K562 (cell line): ENCODE measurements around the gene CHTOP. TPM values are rescaled to one million over a fixed set of nuclear protein-coding genes. Genes with fewer than 3 reads are reported as not detected.

Experiments
- ARID2 ChIP-seq: fragments of 450-650 bp; IDR thresholded peaks from 2 replicates; pipeline ENCODE4 v1.6.1; 2017; ENCODE audit warnings: antibody characterized with exemption, mild to moderate bottlenecking
- CHD1 ChIP-seq: fragments of 200-600 bp; sonication (generic); IDR thresholded peaks from one replicate; pipeline ENCODE4 v1.6.1; 2012; ENCODE audit warnings: mild to moderate bottlenecking, moderate library complexity, low read length, inconsistent platforms
- CTCF ChIP-seq, 3 experiments: IDR thresholded peaks in 2 of 3; conservative IDR thresholded peaks in 1 of 3; 2 replicates each; pipeline ENCODE4 v1.5.1; 2011 to 2012; ENCODE audit warnings: low read length in 3 of 3, mild to moderate bottlenecking in 3 of 3, control low read depth in 2 of 3, improper control_type of control experiment in 1 of 3, inconsistent platforms in 1 of 3, low read depth in 1 of 3, mixed read lengths in 1 of 3, moderate library complexity in 1 of 3; ENCODE audit not compliant: insufficient read depth in 2 of 3
- EGR1 ChIP-seq: fragments of 450-650 bp; conservative IDR thresholded peaks from 2 replicates; pipeline ENCODE4 v1.6.1; 2017; ENCODE audit warnings: mild to moderate bottlenecking
- FUS ChIP-seq: fragments of 200-400 bp; formaldehyde crosslinking; optimal IDR thresholded peaks from 2 replicates; pipeline ENCODE3; 2017; ENCODE audit warnings: low read depth, low read length
- HDAC1 ChIP-seq, 2 experiments: fragments of 450-650 bp; IDR thresholded peaks; 2 replicates each; pipeline ENCODE4 v1.6.1; 2016 to 2017; ENCODE audit warnings: inconsistent platforms in 1 of 2, mild to moderate bottlenecking in 1 of 2, moderate library complexity in 1 of 2
- KDM5B ChIP-seq: fragments of 200-600 bp; sonication (generic); IDR thresholded peaks from 2 replicates; pipeline ENCODE4 v1.6.1; 2012; ENCODE audit warnings: low read depth, mild to moderate bottlenecking, moderate library complexity, low read length, control low read depth, inconsistent platforms; ENCODE audit not compliant: insufficient replicate concordance
- MTA3 ChIP-seq: fragments of 450-650 bp; formaldehyde crosslinking; IDR thresholded peaks from 2 replicates; pipeline ENCODE4 v1.6.1; 2017; ENCODE audit warnings: mild to moderate bottlenecking, borderline replicate concordance
- NEUROD1 ChIP-seq: fragments of 150-350 bp; IDR thresholded peaks from 2 replicates; pipeline ENCODE4 v1.6.1; 2014; ENCODE audit warnings: borderline replicate concordance, low read length, low read depth; ENCODE audit not compliant: partially characterized antibody
- POLR2A ChIP-seq: fragments of 450-650 bp; conservative IDR thresholded peaks from 2 replicates; pipeline ENCODE4 v1.6.1; 2016
- PPARD ChIP-seq: fragments of 250-450 bp; sonication (Bioruptor Pico); IDR thresholded peaks from 2 replicates; pipeline ENCODE4 v1.8.0; 2022; ENCODE audit warnings: inconsistent platforms, mild to moderate bottlenecking, moderate library complexity
- SRSF9 ChIP-seq: fragments of 200-400 bp; formaldehyde crosslinking; IDR thresholded peaks from 2 replicates; pipeline ENCODE4 v1.6.1; 2017; ENCODE audit warnings: low read depth, low read length, borderline replicate concordance
- TRIM28 ChIP-seq: fragments of 450-650 bp; IDR thresholded peaks from 2 replicates; pipeline ENCODE4 v1.6.1; 2017
- ZFPM2 ChIP-seq: fragments of 250-450 bp; sonication (Bioruptor Pico); IDR thresholded peaks from 2 replicates; pipeline ENCODE4 v1.5.1; 2022; ENCODE audit warnings: mild to moderate bottlenecking
- ZKSCAN1 ChIP-seq: fragments of 150-350 bp; IDR thresholded peaks from 2 replicates; pipeline ENCODE4 v1.6.1; 2016; ENCODE audit warnings: low read depth, low read length
- ZNF146 ChIP-seq: IDR thresholded peaks from one replicate; pipeline ENCODE4 v1.6.1; 2018; ENCODE audit warnings: missing compliant biosample characterization; ENCODE audit not compliant: unreplicated experiment
- ZNF740 ChIP-seq, 3 experiments: fragments of 200-800 bp in 1 of 3; sonication (Bioruptor generic) in 1 of 3; sonication (generic) in 1 of 3; formaldehyde crosslinking in 1 of 3; IDR thresholded peaks; 2 replicates each; pipeline versions ENCODE4 v1.6.1 to v1.8.0; 2016 to 2022; ENCODE audit warnings: mild to moderate bottlenecking in 2 of 3, missing compliant biosample characterization in 2 of 3, missing genetic modification characterization in 2 of 3, missing genetic modification reagents in 1 of 3
- ZNF830 ChIP-seq: fragments of 250-450 bp; sonication (Bioruptor Pico); IDR thresholded peaks from 2 replicates; pipeline ENCODE4 v1.5.0; 2021; ENCODE audit warnings: mild to moderate bottlenecking
- polyA plus RNA-seq, 8 experiments: library from polyadenylated mRNA; depleted of rRNA in 4 of 8; stranded (reverse) in 5 of 8; unstranded in 3 of 8; fragments of >200 nt; fragmentation: Nextera tagmentation in 2 of 8; fragmentation: Illumina TruSeq in 1 of 8; extraction: Ambion mirVana in 2 of 8; extraction: Trizol in 1 of 8; gene quantifications; 2 replicates each; pipeline versions ENCODE4 v1.2.1 to v1.2.3, GENCODE V29; 2011 to 2014; ENCODE audit warnings: inconsistent platforms in 1 of 8, missing spikeins in 1 of 8
- total RNA-seq, 7 experiments: library from RNA; depleted of rRNA in 6 of 7; stranded (reverse); fragments of >200 nt in 6 of 7; fragmentation: Illumina TruSeq in 2 of 7; extraction: Trizol in 2 of 7; gene quantifications; 2 replicates each; pipeline versions ENCODE4 v1.2.1 to v1.2.3, GENCODE V29; 2011 to 2021; ENCODE audit warnings: low replicate concordance in 1 of 7
- TF ChIP-seq, protein P1 (sequence below): fragments of 450-650 bp; IDR thresholded peaks from 2 replicates; pipeline ENCODE4 v1.6.1; 2016; ENCODE audit warnings: low read depth, mild to moderate bottlenecking, moderate library complexity

The CHTOP gene
- total and polyA plus RNA-seq, 9 of the 15 experiments (the other 6 are each of a cell fraction or from before 2014, with no cell fraction given): 10.2 to 91.8 (median 60.8) TPM

- peak; percentile 26 to 70 (median 58); a peak in 5 of 6 replicates for TF ChIP-seq CTCF (IDR thresholded peaks at IDR 0.05 in 2 of 3, conservative IDR thresholded peaks at IDR 0.05 in 1 of 3; ENCODE audit: insufficient read depth in 2 of 3, low read depth in 1 of 3, low read length in 3 of 3)
- TF ChIP-seq PPARD (CRISPR knock-in tag): no peak
- TF ChIP-seq ZKSCAN1: no peak
- peak; percentile 87; the same call in 1 of the 2 replicates for TF ChIP-seq ZNF740 (CRISPR knock-in tag; IDR thresholded peaks at IDR 0.05)
- TF ChIP-seq ZNF740 (tag; IDR thresholded peaks at IDR 0.05): peak in 1 of 2 experiments; percentile 90; a peak in 2 of 4 replicates
- no peak for TF ChIP-seq ZNF146 (CRISPR knock-in tag)
- TF ChIP-seq FUS: no peak
- TF ChIP-seq EGR1: 0 out of 2 replicates have a peak, but pooled peaks have one; percentile 9
- no peak for TF ChIP-seq TRIM28
- TF ChIP-seq NEUROD1: no peak
- TF ChIP-seq CHD1: no peak
- TF ChIP-seq ARID2: no peak; the same call in 1 of the 2 replicates
- no peak; the same call in 1 of the 2 replicates for TF ChIP-seq ZNF830
- peak; percentile 58 for TF ChIP-seq KDM5B
- no peak for TF ChIP-seq ZFPM2 (CRISPR knock-in tag)
- TF ChIP-seq HDAC1 (IDR thresholded peaks at IDR 0.05): no peak
- TF ChIP-seq POLR2A: 0 out of 2 replicates have a peak, but pooled peaks have one; percentile 26
- TF ChIP-seq MTA3: peak; percentile 43; the same call in 1 of the 2 replicates
- no peak for TF ChIP-seq SRSF9
- TF ChIP-seq, protein P1, sequence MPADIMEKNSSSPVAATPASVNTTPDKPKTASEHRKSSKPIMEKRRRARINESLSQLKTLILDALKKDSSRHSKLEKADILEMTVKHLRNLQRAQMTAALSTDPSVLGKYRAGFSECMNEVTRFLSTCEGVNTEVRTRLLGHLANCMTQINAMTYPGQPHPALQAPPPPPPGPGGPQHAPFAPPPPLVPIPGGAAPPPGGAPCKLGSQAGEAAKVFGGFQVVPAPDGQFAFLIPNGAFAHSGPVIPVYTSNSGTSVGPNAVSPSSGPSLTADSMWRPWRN: no peak
Measured at GRCh38 chr1:153627715-153628626, 5.9 kb upstream of the CHTOP start, which contains the start of gene S100A1 (continued).
